Brain microvascular endothelial cell (primary cell): Measurements from ENCODE around the gene PAQR7.
A peak's percentile ranks its signal among the peaks of the same experiment; 100 is the strongest.

Experiments used
- DNase-seq: peaks from one replicate; pipeline ENCODE4 v3.0.0-alpha.2; 2020
- H3K27ac ChIP-seq: fragments of 250-450 bp; sonication (Bioruptor Pico); 2 replicates; pipeline ENCODE4 v1.5.1; 2020; ENCODE audit warnings: mild to moderate bottlenecking, moderate library complexity
- H3K27me3 ChIP-seq: fragments of 250-450 bp; sonication (Bioruptor Pico); replicated peaks from 2 replicates; pipeline ENCODE4 v1.5.1; 2020; ENCODE audit warnings: mild to moderate bottlenecking
- H3K36me3 ChIP-seq: fragments of 250-450 bp; sonication (Bioruptor Pico); replicated peaks from 2 replicates; pipeline ENCODE4 v1.5.1; 2020; ENCODE audit warnings: mild to moderate bottlenecking
- H3K4me3 ChIP-seq: 2 replicates; pipeline ENCODE4 v1.5.1; 2011; ENCODE audit warnings: low read depth, mild to moderate bottlenecking, control low read depth, low read length, moderate library complexity
- CTCF ChIP-seq: IDR thresholded peaks from 2 replicates; pipeline ENCODE4 v1.5.1; 2011; ENCODE audit warnings: low read depth, mild to moderate bottlenecking, moderate library complexity, low read length, control low read depth, inconsistent platforms; ENCODE audit errors: missing control alignments
- in situ Hi-C: cut with HindIII; loops from 2 replicates; pipeline ENCODE4 v1.10.0; 2017; ENCODE audit warnings: low sequenced_read_pairs, low pct_ligation_motif_present

The PAQR7 gene

GRCh38 chr1:25893116-25893515 is 17.6 kb upstream of the PAQR7 start:
- in situ Hi-C loops = loop anchor here (10.0 kb wide), 1 partner anchor 102 kb away; the partner anchor contains the start of gene PAFAH2
- Histone ChIP-seq H3K27ac (peak overlapping the region; percentile 79), H3K4me3 (no peak overlapping the region), H3K36me3 (no peaks in the 10 kb centered on the region), H3K27me3 (no peaks in the 10 kb centered on the region)
- DNase-seq = peak; percentile 5
- no peak for TF ChIP-seq CTCF

- no peak for DNase-seq
- H3K36me3 ChIP-seq = no peaks in the 10 kb centered on the region
- no peaks in the 10 kb centered on the region for H3K27me3 ChIP-seq
- H3K27ac ChIP-seq = peak overlapping the region; percentile 79
- in situ Hi-C loops = loop anchor here (10.0 kb wide), 1 partner anchor 103 kb away; the partner anchor contains the start of gene PAFAH2
- TF ChIP-seq CTCF = no peak
- H3K4me3 ChIP-seq = no peak overlapping the region
Measured at GRCh38 chr1:25891606-25892005, 16.1 kb upstream of the PAQR7 start.

- TF ChIP-seq CTCF = no peak
- no peaks in the 10 kb centered on the region for H3K36me3 ChIP-seq
- H3K27ac ChIP-seq = no peak overlapping the region
- H3K4me3 ChIP-seq = no peak overlapping the region
- no peaks in the 10 kb centered on the region for H3K27me3 ChIP-seq
- peak; percentile 22 for DNase-seq
- in situ Hi-C loops = loop anchor here (10.0 kb wide), 1 partner anchor 104 kb away; the partner anchor contains the start of gene PAFAH2
Measured at GRCh38 chr1:25890239-25891034, 14.9 kb upstream of the PAQR7 start.

- TF ChIP-seq CTCF = peak; percentile 50
- in situ Hi-C loops = no loop called here
Measured at GRCh38 chr1:25889470-25889869, 14.0 kb upstream of the PAQR7 start.

GRCh38 chr1:25888426-25888987 is 13.0 kb upstream of the PAQR7 start:
- in situ Hi-C loops = no loop called here

More at GRCh38 chr1:25889470-25889869, 14.0 kb upstream of the PAQR7 start:
- Histone ChIP-seq H3K36me3 (no peaks in the 10 kb centered on the region), H3K27ac (no peak overlapping the region), H3K27me3 (no peaks in the 10 kb centered on the region), H3K4me3 (no peak overlapping the region)
- DNase-seq = peak; percentile 4

More at GRCh38 chr1:25888426-25888987, 13.0 kb upstream of the PAQR7 start:
- DNase-seq = no peak
- Histone ChIP-seq H3K4me3 (no peak overlapping the region), H3K27ac (no peak overlapping the region), H3K27me3 (no peaks in the 10 kb centered on the region), H3K36me3 (no peaks in the 10 kb centered on the region)
- TF ChIP-seq CTCF = no peak
